Measurements from ENCODE around the gene GDF7. TPM values are rescaled to one million over a fixed set of nuclear protein-coding genes. Genes with fewer than 3 reads are reported as not detected.

The GDF7 gene
- total RNA-seq, 1 donor from 2014 or later: 3.2 TPM

DNA sequence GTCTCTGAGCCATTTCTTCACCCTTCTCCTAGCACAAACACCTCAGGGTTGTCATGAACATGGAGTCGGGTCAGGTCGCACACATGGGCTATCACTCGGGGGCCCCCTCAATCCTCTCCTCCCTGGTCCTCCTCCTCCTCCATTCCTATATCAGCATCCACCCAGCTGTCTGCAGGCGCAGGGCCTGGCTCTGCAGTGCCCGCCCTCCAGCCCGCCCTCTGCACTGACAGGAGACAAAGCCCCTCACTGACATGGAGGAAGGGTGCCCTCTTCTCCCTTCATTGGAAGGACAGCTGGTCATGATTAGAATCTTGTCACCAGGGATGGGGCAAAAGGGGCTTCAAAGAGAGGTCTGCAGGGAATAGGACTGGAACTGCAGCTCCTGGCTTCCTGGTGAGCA is 37.8 kb upstream of the GDF7 start:
- no peak for DNase-seq (ENCODE audit: low read depth)

DNA sequence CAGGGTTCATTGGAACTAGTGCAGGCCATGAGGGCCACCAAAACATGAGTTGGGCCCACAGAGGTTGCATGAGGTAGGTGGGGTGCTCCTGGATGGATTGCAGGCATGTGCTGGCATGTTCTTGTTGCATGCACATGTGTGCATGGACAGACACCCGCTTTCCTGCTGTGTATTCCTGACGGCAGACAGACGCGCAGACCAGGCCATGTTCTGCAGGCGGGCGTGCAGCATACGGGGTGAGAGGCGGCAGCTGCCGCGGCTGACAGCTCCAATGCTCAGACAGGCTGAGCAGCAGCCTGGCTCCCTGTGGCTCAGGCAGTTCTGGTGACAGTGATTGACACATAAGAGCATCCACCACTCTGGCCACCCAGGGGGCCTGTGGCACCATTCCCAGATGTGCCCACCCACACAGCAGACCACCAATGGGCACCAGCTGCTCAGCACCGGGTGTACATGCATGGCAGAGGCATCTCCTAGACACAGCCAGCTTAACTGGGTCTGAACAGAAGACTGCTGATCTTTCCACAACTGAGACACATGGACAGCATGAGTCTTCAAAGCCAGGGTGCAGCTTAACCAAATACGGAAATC is 37.3 kb upstream of the GDF7 start:
- DNase-seq (ENCODE audit: low read depth): no peak

DNA sequence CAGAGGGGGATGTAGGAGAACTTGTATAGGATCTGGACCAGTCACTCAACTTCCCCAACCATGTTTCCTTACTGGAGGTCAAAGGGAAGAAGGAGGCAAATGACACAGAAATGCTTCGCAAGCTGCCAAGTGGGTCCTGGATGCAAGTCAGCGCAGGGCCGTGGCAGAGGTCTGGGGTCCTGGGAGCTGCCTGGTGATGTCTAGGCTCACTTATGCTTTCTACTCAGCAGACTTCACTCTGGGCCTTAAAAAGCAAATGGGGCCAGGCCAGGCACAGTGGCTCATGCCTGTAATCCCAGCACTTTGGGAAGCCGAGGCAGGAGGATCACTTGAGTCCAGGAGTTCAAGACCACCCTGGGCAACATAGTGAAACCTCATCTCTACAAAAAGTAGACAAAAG is 36.0 kb upstream of the GDF7 start:
- DNase-seq (ENCODE audit: low read depth): no peak

DNA sequence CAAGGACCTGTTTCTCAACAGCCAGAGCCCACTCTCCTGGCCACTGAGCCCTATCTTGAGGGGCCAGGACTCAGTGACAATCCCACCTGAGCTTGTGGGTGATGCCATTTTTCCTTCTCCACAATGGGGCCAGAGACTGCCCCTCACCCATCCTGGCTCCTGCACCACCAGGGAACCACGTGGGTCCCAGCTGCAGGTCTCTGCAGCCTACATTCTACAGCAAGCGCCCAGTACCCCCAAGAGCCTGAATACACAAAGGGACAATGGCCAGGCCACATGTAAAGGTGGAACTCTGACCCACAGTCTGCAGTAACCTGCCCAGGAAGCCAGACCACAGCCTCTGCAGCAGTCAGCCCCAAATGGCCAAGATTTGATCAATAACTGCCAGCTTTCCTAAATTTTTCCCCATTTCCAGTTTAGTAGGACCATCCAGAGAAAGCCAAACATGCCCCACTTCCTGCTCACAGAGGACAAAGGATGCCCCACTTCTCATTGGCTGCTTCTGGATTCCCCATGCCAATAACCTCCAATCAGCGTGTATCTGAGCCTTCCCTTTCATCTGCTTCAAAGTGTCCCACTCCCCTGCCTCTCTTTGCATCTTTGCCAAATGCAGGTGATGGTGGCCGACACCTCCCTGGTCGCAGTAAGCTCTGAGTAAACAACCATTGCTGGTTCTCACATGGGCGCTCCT is 35.2 kb upstream of the GDF7 start:
- no peak for DNase-seq (ENCODE audit: low read depth)

DNA sequence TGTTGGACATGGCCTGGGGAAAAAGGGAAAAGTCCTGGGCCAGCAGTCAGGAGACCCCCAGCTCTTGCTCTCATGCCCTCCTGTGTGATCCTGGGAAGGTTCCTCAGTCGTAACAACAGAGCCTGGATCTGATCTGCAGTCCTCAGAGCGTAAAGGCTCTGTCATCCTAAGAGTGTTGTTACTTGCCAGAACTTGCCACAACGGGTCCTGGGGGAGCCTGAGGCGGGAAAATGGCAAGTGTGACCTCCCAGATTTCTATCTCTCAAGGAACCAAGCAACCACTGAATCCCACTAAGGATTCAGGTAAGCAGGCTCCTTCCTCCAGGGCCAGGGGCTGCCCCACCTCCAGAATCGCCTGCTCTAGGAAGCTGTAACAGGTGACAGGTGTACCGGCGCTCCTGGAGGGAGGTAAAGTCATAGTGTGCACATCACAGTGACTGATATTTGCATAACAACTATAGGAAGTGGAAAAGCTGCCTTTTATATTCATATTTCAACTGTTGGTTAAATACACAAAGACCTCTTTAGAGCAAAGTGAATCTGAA is 34.4 kb upstream of the GDF7 start:
- no peak for DNase-seq (ENCODE audit: low read depth)

DNA sequence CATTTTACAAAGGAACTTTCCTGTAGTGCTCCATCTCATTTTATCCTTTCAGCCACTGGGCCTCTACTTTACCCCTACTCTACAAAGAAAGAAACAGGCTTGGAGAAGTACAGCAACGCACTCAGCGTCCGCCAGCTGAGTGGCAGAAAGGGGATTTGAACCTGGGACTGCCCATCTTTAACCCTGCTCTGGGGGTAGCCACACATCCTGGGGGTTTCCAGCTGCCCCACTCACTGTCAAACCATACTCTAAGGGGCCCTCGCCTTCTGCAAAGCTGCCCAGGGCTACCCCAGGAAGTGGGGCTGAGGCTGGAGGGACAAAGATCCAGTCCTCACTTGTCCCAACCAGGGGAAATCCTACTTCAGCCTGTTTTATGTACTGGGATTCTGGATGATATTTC is 33.9 kb upstream of the GDF7 start:
- no peak for DNase-seq (ENCODE audit: low read depth)

DNA sequence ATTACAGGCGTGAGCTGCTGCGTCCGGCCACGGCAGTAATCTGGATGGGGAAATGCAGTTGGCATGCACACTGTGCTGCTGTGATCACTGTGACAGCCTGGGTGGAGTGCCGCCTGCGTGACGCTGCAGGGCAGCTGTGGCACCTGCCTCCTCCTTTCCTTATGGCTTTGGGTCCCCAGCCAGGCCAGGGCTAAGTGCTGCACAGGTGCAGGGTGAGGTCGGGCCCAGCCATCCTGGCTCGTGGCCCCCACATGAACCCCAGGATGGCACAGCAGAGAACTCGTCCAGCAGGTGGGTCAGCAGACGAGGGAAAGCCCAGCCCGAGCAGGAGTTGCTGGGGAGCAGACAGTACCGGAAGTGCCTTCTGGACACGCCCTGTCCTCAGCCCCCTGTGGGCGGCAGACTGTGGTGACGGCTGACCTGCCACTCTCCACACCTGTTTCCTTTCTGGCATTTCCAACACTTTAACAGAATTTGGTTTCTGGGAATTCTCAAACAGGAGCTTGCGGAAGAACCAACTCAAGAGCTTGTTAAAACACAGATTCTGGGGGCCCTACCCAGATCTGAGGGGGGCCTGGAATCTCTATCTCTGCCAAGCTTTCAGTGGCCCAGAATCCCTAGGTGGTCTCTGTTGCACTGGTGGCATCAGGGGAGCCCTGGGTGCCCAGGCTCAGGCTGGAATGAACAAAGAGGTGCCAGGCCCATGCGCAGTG is 33.0 kb upstream of the GDF7 start:
- DNase-seq (ENCODE audit: low read depth): no peak

DNA sequence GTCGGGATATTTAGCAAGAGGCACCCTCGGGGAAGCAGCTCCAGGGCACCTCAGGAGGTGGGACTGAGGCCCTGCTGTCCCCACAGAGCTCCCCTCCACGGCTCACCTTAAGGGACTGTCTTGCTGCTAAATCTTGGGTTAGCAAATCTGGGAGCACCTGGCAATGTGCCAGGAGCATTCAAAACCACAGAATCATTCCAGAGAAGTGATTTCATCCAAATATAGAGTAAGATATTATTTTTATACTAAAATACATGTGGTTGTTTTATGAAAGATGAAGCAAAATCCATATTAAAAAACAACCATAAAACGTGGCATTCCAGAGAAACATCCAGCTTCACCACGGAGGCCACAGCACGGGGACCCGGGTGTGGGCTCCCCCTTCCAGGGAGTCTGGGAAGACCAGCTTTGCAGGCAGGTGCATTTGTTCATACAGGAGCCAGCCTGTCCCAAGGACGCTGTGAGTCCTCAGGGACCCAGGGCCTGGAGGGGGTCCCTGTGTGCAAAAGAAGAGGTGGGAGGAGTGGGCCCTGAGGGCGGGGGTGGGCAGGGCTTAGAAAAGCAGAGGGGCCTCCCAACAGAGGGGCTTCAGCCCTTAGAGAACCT is 32.3 kb upstream of the GDF7 start:
- DNase-seq (ENCODE audit: low read depth): no peak

DNA sequence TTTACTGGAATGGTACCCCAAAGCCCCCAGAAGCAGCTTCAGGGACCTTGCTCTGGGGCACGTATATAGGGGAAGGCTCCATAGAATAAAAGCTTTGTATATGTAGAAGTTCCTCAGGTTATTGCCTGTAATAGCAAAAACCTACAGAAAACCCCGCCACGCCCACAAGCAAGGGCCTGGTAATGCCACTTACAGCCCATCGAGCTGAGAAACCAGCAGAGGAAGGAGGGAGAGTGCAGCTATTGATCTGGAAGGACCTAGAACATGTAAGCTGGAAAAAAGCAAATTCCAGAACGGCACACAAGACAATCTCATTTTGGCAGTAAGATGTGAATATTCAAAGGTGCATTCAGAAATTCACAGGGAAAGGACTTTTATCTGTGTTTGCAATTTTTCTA is 31.8 kb upstream of the GDF7 start:
- no peak for DNase-seq (ENCODE audit: low read depth)

DNA sequence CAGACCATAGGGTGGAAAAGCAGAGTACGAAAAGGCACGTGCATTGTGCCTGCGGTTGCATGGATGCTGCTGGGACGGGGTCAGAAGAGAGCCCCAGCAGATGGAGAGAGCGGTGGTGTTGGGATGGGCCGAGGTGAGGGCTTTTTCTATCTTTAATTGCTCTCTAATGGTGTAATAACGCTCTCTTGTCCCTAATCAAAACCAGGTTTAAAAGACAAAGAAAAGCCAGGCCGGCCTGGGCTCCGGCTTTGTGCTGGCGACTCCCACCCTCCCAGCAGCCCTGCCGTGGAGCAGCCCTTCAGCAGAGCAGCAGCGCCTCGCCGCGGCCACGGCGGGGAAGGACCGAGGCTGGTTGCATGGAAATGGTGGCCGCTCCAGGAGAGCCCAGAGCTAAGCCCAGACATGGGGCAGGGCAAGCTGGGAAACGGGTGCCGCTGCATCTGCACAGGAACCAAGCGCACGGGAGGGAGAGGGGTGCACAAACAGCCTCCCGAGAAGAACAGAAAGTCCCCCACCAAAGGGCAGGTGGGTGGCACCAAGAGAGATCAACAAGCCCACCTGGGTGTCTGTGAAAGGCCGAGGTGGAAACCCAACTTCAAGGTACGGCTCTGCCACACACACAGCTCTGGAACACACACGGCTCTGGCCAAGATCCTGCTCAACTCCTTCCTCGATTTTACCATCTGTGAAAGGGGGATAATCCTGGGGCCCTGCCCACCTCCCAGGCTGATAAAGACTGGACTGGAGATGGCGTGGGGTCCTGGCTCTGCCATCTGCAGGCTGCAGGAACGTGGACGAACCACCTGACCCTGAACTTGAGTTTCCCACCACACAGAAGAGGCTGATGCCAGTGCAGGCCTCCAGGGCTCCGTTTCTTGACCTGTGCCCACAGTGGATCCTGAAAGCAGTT is 31.0 kb upstream of the GDF7 start:
- no peak for DNase-seq (ENCODE audit: low read depth)

DNA sequence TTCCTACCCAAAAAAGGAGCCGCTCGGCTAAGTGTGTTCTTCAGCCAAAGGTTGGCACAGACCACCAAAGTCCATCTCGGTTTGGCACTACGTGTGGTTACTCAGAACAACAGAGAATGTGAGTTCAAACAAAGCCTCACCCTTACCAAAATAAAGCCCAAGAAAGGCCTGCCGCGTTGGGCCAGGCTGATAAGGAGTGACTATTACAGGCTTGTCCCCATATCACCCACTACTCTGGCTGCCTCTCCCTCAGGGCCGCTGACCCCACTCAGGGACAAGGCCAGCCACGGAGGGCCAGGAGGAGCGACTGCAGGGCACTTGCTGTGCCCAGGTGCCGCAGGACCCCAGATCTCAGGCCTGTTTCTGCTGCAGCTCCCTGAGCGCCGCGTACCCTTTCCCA is 29.8 kb upstream of the GDF7 start:
- no peak for DNase-seq (ENCODE audit: low read depth)

DNA sequence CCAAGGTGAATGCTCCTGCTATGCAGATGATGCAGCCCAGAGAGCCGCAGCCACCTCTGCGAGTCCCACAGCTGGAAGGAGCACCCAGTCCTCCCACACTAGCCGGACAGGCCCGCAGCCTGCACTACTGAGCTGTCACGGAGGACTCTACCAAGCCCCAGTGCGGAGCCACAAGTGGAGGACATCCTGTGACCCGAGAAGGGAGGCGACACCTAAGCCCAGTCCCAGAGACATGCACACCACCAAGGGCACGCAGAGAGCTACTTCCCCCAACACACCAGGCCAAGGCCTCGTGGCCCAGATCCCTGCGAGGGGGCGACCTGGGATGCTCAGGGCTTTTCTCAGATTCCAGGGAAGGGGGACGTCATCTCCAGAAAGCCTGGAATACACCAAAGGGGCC is 28.9 kb upstream of the GDF7 start:
- DNase-seq (ENCODE audit: low read depth): no peak

DNA sequence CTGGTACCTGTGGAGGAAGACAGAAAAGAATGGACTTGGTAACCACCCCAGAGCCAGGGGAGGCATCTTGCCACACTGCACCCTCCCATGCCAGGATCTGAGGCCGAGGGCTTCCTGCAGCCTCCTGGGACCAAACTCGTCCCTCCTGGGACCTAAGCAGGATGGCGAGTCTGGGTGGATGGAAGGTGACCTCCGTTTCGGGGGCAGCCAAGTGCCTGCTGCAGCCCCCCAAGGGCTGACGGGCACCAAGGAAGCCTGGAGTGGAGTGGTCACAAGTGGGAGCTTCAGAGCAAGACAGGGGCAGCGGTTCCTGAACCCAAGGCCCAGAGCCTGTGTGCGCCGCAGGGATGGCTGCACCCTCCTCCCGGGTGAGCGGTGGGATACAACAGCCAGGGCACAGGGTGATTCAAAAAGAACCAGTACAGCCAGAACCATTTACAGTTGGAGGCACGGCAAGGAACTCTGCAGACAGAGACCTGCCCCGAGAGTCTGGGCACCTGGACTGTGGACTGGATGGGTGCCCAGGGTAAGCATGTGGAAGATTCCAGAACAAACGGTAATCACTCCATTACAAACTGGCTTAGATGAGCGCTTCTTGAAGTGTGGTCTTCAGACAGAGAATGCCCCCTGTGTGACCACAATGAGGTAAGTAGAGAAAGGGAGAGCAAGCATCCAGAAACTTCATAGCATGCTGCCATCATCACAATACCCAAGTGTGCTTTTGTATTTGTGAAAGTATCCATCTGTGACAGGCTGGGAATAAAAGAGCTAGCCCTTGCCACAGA is 28.1 kb upstream of the GDF7 start:
- peak; percentile 65 for DNase-seq (ENCODE audit: low read depth)

DNA sequence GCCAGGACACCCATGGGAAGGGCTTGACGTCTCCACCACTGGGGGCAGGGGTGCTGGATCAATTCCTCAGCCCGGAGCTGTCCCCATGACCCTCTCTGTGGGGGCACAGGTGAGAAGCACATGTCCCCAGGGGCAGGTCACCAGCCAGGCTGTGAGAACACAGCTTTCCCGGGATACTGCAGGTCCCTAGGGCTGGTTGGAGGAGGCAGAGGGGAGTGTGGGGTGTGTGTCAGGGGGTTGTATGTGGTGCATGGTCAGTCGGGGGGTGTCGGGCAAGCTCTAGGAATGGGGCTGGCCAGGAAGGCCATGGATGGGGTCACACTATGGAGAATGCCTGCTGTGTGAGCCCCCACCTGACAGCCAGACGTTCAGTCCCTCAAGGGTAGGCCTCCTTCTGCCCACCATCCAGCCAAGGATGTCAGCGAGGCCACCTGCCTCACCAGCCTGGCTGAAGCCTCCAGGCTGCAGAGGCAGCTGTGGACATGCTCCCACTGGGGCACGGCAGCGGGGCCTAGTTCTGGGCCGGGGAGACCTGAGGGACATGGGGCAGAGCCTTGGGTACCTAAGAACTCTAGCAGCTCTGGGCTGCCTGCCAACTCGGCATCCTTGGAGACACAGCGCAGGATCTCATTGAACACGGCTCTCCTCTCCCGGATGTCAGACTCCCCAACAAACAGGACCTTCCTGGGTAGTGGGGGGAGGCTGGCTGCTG is 26.4 kb upstream of the GDF7 start:
- DNase-seq (ENCODE audit: low read depth): no peak

DNA sequence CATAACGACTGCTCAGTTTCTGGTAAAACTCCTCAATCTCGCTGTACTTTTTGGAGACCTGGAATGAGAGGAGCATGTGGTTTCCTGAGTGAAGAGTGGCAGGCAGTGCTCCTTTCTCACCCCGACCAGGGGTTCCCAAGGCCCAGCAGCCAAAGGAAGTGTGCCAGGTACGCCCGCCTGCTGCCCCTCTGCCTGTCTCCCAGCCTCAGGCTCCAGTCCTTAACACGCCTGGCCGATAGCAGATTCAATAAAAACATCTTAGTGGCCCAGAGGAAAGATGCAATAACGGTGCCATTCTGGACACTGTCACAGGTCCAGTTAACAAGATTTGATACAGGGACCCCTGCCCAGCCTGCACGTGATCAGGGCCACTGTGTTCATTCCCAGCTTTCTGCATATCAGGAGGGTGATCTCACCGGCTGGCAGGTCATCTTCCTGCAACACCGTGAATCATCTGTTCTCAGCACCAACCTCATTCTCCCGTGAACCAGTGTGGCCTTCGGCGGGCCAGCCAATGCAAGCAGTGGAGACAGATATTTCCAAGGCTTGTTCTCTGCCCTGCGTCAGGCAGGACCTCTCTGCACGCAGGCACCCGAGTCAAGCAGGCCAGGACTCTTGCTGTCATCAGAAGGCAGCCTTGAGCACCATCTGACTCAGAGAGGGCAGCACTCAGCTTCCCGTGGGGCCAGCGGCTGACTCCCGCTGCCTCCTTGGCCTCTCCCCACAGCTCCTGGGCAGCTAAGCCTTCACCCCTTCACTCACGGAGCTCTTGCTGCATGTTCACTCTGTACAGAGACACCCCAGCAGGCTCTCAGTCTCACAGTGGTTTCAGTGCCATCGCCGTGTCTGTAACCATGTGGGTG is 25.6 kb upstream of the GDF7 start:
- peak; percentile 69 for DNase-seq (ENCODE audit: low read depth)

DNA sequence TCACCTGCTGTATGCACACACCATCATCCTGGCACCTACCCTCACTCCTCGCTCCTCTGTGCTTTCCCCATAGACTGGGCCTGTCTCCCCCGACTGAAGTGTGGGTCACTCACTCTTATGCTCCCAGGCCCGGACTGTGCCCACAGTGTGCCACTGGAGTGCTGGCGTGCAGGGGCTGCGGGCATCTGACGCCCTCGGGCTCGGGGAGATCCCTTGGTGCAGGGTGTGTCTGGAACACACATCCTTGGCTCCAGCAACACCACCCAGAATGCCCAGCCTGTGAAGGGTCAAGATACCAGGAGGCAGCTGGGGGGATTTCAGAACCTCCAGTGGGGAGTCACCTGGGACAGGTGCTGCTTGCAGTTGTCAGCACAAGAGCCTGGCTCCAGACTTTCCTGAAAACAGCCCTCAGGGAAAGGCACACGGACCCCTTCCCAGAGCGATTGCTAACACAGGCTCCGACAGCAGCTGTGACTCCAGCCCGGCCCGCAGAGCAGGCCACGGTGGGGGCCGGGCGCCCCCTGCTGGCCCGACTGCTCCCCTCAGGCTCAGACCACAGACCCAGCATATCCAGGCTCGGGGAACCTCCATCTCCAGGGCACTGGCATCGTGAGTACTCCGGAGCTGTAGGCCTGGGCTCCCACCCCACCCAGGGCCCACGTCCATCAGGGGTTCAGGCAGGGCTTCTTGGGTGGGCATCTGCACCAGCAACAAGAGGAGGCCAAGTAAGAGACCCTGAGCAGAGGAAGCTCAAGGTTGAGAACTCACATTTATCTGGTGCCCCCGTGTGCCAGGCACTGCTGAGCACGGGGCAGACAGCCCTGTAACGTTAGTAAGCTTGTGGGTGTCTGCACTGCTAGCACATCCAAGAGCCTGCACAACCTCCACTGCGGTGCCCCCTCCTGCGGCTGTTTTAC is 24.6 kb upstream of the GDF7 start:
- DNase-seq (ENCODE audit: low read depth): peak; percentile 30

DNA sequence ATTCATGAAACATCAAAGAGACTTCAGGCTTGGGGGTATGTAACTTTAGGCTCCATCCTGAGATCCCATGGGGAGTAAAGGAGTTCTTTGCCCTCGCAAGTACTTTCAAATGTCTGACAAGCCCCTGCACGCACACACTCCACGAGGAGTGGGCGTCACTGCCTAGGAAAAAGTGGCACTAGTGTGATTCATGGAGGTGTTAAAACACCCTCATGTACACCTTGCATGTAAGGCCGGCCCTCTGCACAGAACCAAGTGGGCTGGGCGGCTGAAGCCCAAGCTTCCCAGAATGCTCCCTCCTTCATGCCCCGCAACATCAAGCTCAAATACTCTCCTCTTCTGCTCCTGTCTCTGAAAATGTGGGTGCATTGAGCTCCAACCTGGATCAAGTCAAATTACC is 23.9 kb upstream of the GDF7 start:
- DNase-seq (ENCODE audit: low read depth): no peak

DNA sequence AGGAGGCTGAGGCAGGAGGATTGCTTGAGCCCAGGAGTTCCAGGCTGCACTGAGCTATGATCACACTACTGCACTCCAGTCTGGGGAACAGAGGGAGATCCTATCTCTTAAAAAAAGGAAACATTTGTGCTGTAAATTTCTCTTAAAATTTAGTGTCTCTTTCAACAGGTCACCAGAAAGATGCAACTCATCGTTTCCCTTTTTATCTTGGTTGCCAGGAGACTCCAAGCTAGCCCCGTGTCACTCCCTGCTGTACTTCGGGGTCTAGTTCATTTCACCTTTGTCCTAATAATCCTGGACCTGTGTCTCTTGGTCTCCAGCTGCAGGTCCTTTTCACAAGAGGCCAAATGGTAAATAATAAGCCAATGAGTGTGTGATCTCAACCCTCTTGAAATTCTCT is 23.1 kb upstream of the GDF7 start:
- DNase-seq (ENCODE audit: low read depth): no peak
